OCI-LY1 (cell line): Measurements from ENCODE around the gene TDRD6.

Source experiments
- H2AFZ ChIP-seq: fragments of 200-600 bp; sonication (generic), shearing (Covaris generic); 2 replicates; pipeline ENCODE4 v1.6.0; 2014; ENCODE audit warnings: antibody characterized with exemption, mild to moderate bottlenecking, low read length
- H3F3A ChIP-seq: fragments of 200-600 bp; sonication (generic), shearing (Covaris generic); 2 replicates; pipeline ENCODE4 v1.6.0; 2014; ENCODE audit warnings: mild to moderate bottlenecking, antibody characterized with exemption, low read length, moderate library complexity; ENCODE audit not compliant: insufficient read depth
- H3K27ac ChIP-seq: fragments of 200-600 bp; sonication (generic); 2 replicates; pipeline ENCODE4 v1.5.1; 2014; ENCODE audit warnings: low read length, mixed run types, mild to moderate bottlenecking, low read depth; ENCODE audit not compliant: poor library complexity, severe bottlenecking
- H3K27me3 ChIP-seq: fragments of 200-600 bp; sonication (generic); 2 replicates; pipeline ENCODE4 v1.6.0; 2014; ENCODE audit warnings: antibody characterized with exemption, mild to moderate bottlenecking, low read length, moderate library complexity; ENCODE audit not compliant: insufficient read depth
- H3K36me3 ChIP-seq: fragments of 200-600 bp; sonication (generic); 2 replicates; pipeline ENCODE4 v1.6.1; 2014; ENCODE audit warnings: mild to moderate bottlenecking, antibody characterized with exemption, low read length, moderate library complexity, mixed read lengths; ENCODE audit not compliant: insufficient read depth
- H3K4me1 ChIP-seq: fragments of 200-600 bp; sonication (generic); 2 replicates; pipeline ENCODE4 v1.5.1; 2014; ENCODE audit warnings: mild to moderate bottlenecking, low read length, moderate library complexity; ENCODE audit not compliant: insufficient read depth, severe bottlenecking
- H3K4me2 ChIP-seq: fragments of 200-600 bp; sonication (generic), shearing (Covaris generic); 2 replicates; pipeline ENCODE4 v1.6.1; 2014; ENCODE audit warnings: low read length
- H3K4me3 ChIP-seq: fragments of 200-600 bp; sonication (generic); 2 replicates; pipeline ENCODE4 v1.5.1; 2014; ENCODE audit warnings: low read length, low read depth, mild to moderate bottlenecking, mixed read lengths; ENCODE audit not compliant: poor library complexity, severe bottlenecking
- H3K79me2 ChIP-seq: fragments of 200-600 bp; shearing (Covaris generic); 2 replicates; pipeline ENCODE4 v1.6.1; 2016; ENCODE audit warnings: mixed run types, low read length, mixed read lengths; ENCODE audit not compliant: insufficient read depth
- H3K9ac ChIP-seq: fragments of 200-600 bp; sonication (generic), shearing (Covaris generic); 2 replicates; pipeline ENCODE4 v1.6.1; 2014; ENCODE audit warnings: mild to moderate bottlenecking, low read length, mixed read lengths
- H3K9me2 ChIP-seq: fragments of 200-600 bp; sonication (generic), shearing (Covaris generic); 2 replicates; pipeline ENCODE4 v1.6.1; 2014; ENCODE audit warnings: low read depth, mild to moderate bottlenecking, low read length, mixed read lengths
- H3K9me3 ChIP-seq: fragments of 200-600 bp; shearing (Covaris generic); 2 replicates; pipeline ENCODE4 v1.6.1; 2014; ENCODE audit warnings: low read length, mixed read lengths
- H4K20me1 ChIP-seq: fragments of 200-600 bp; sonication (generic), shearing (Covaris generic); 2 replicates; pipeline ENCODE4 v1.6.0; 2016; ENCODE audit warnings: mild to moderate bottlenecking, low read length; ENCODE audit not compliant: insufficient read depth
- EZH2 ChIP-seq: fragments of 200-600 bp; sonication (generic), shearing (Covaris generic); IDR thresholded peaks from 2 replicates; pipeline ENCODE4 v1.8.0; 2017; ENCODE audit warnings: borderline replicate concordance, mixed run types, mild to moderate bottlenecking, antibody characterized with exemption, low read length, moderate library complexity, mixed read lengths
- TF ChIP-seq, protein P1 (sequence below): fragments of 200-600 bp; sonication (generic), shearing (Covaris generic); IDR thresholded peaks from 2 replicates; pipeline ENCODE4 v1.5.1; 2017; ENCODE audit warnings: mild to moderate bottlenecking, antibody characterized with exemption, low read length, moderate library complexity, mixed read lengths

TDRD6 gene

DNA sequence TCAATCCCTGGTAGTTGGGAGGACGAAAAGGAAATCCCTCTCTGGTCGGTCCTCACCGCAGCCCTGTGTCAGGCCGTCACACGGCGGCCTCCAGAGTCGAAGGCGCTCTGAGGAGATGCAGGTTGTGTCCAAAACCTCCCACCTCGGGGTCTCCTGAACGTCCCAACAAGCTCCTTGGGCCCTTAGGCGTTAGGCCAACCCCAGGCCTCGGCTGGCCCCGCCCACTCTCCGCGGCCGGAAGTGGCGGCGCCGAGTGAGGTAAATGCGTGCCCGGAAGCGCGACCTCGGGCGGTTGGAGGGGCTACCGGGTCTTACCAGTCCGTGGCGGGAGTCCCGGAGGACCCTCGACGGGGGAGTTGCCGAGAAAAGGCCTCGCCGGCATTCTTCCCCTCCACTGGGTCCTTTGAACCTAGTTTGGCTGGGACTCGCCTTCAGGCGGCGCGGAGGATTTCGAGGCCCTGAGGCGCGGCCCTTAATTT, at the start of gene TDRD6:
TSS of gene TDRD6 (plus strand) at position 267 of the 479 bp plus-strand sequence. CDS start 244 bp downstream, outside the sequence.
- TF ChIP-seq EZH2, result no peak
- TF ChIP-seq, protein P1, sequence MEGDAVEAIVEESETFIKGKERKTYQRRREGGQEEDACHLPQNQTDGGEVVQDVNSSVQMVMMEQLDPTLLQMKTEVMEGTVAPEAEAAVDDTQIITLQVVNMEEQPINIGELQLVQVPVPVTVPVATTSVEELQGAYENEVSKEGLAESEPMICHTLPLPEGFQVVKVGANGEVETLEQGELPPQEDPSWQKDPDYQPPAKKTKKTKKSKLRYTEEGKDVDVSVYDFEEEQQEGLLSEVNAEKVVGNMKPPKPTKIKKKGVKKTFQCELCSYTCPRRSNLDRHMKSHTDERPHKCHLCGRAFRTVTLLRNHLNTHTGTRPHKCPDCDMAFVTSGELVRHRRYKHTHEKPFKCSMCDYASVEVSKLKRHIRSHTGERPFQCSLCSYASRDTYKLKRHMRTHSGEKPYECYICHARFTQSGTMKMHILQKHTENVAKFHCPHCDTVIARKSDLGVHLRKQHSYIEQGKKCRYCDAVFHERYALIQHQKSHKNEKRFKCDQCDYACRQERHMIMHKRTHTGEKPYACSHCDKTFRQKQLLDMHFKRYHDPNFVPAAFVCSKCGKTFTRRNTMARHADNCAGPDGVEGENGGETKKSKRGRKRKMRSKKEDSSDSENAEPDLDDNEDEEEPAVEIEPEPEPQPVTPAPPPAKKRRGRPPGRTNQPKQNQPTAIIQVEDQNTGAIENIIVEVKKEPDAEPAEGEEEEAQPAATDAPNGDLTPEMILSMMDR, result no peak
- Histone ChIP-seq H3K4me3 (no peak within 1 kb of the TSS), H2AFZ (no peak within 1 kb of the TSS), H3K79me2 (no peaks in the 10 kb centered on the region), H3K9me2 (no peaks in the 10 kb centered on the region), H3K27me3 (no peaks in the 10 kb centered on the region), H3K4me2 (no peak within 1 kb of the TSS), H3K36me3 (no peaks in the 10 kb centered on the region), H3K4me1 (no peaks in the 10 kb centered on the region), H4K20me1 (no peaks in the 10 kb centered on the region), H3K27ac (no peak within 1 kb of the TSS), H3K9ac (no peak within 1 kb of the TSS), H3F3A (no peaks in the 10 kb centered on the region), H3K9me3 (no peaks in the 10 kb centered on the region; the same call in 1 of the 2 replicates)

GRCh38 chr6:46637933-46638332, 49.8 kb upstream of the TDRD6 start:
- Histone ChIP-seq H3K36me3 (0 out of 2 replicates have a peak, but pooled peaks cover 7% of the 10 kb centered on the region), H3F3A (no peaks in the 10 kb centered on the region), H3K27me3 (no peaks in the 10 kb centered on the region), H3K4me1 (peaks cover 71% of the 10 kb centered on the region), H2AFZ (no peak overlapping the region), H3K4me2 (peak overlapping the region; percentile 65), H3K4me3 (peak overlapping the region; percentile 40), H3K79me2 (no peaks in the 10 kb centered on the region), H3K9ac (peak overlapping the region; percentile 53), H4K20me1 (no peaks in the 10 kb centered on the region), H3K27ac (peak overlapping the region; percentile 89), H3K9me2 (no peaks in the 10 kb centered on the region), H3K9me3 (no peaks in the 10 kb centered on the region)
- TF ChIP-seq EZH2, result no peak
- TF ChIP-seq, protein P1, result no peak

GRCh38 chr6:46638650-46639049, 49.0 kb upstream of the TDRD6 start:
- H3K27ac ChIP-seq, result peak overlapping the region; percentile 89
- TF ChIP-seq EZH2, result no peak
- TF ChIP-seq, protein P1, result no peak
- H2AFZ ChIP-seq, result no peak overlapping the region
- H3K27me3 ChIP-seq, result no peaks in the 10 kb centered on the region
- H3K4me3 ChIP-seq, result no peak overlapping the region
- H3K9ac ChIP-seq, result peak overlapping the region; percentile 23; the same call in 1 of the 2 replicates
- 0 out of 2 replicates have a peak, but pooled peaks cover 7% of the 10 kb centered on the region for H3K36me3 ChIP-seq
- H3K79me2 ChIP-seq, result no peaks in the 10 kb centered on the region
- H3K4me1 ChIP-seq, result peaks cover 78% of the 10 kb centered on the region
- no peaks in the 10 kb centered on the region for H3K9me2 ChIP-seq
- H4K20me1 ChIP-seq, result no peaks in the 10 kb centered on the region
- H3K9me3 ChIP-seq, result no peaks in the 10 kb centered on the region
- H3F3A ChIP-seq, result no peaks in the 10 kb centered on the region
- peak overlapping the region; percentile 65 for H3K4me2 ChIP-seq
